BJ (cell line): Measurements from ENCODE around the gene OTULIN. TPM values are rescaled to one million over a fixed set of nuclear protein-coding genes. Genes with fewer than 3 reads are reported as not detected.

ENCODE experiments used
- CTCF ChIA-PET: fragments of 350-600 bp; formaldehyde crosslinking; extraction: SDS; loops from one replicate; lab custom pipeline; 2021; ENCODE audit warnings: antibody characterized with exemption, inconsistent platforms; lab: Yijun Ruan, JAX
- POLR2A ChIA-PET: fragments of 300-600 bp; sonication (Branson Sonifier 250); formaldehyde crosslinking; extraction: SDS; loops from one replicate; lab custom pipeline; 2021; ENCODE audit warnings: antibody characterized with exemption; lab: Charles Lee
- DNase-seq: peaks from one replicate; pipeline ENCODE4 v3.0.0-alpha.2; 2011; ENCODE audit warnings: low read depth
- H3K27me3 ChIP-seq: 2 replicates; pipeline ENCODE4 v1.6.0; 2011; ENCODE audit warnings: low read length; ENCODE audit not compliant: control insufficient read depth, insufficient read depth
- H3K36me3 ChIP-seq: 2 replicates; pipeline ENCODE4 v1.5.1; 2011; ENCODE audit warnings: low read length; ENCODE audit not compliant: control insufficient read depth, insufficient read depth
- H3K4me3 ChIP-seq: 2 replicates; pipeline ENCODE4 v1.5.1; 2011; ENCODE audit warnings: low read depth, mild to moderate bottlenecking, control low read depth, low read length
- polyA plus RNA-seq: library from polyadenylated mRNA; depleted of rRNA; stranded (reverse); fragments of >200 nt; gene quantifications from 2 replicates; pipeline ENCODE4 v1.2.3, GENCODE V29; 2011
- TF ChIP-seq, protein P1 (sequence below): IDR thresholded peaks from 2 replicates; pipeline ENCODE4 v1.5.1; 2011; ENCODE audit warnings: low read depth, mild to moderate bottlenecking, control low read depth, inconsistent platforms, low read length, moderate library complexity; ENCODE audit not compliant: insufficient read depth

OTULIN gene
- polyA plus RNA-seq, 1 experiment: 10.1 TPM

DNA sequence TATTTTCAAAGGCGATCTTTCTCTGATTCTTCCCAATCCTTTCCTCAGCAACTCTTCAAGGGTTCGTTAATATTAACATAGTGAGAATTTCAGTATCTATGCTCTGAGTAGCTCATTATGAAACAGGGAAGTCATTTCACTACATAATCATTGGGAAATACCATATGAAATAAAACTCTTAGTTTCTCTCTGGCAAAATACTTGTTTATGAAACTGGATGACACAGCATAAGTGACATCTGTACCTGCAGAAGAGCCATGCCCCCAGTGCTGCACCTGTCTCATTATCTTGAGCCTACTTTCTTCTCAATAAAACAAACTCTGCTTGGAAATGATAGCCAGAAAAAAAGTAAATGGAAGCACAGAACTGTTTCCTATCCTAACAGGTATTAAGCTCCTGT is 33.8 kb upstream of the OTULIN start:
- ChIA-PET POLR2A (no interaction called here), CTCF (interaction anchor here (1.9 kb wide), 1 partner anchor 18 kb away, joined by 6 read pairs; no protein-coding TSS in a partner anchor)
- H3K27me3 ChIP-seq: no peaks in the 10 kb centered on the region; the same call in 1 of the 2 replicates
- H3K36me3 ChIP-seq: no peaks in the 10 kb centered on the region
- no peak for DNase-seq
- no peak overlapping the region for H3K4me3 ChIP-seq
- TF ChIP-seq, protein P1, sequence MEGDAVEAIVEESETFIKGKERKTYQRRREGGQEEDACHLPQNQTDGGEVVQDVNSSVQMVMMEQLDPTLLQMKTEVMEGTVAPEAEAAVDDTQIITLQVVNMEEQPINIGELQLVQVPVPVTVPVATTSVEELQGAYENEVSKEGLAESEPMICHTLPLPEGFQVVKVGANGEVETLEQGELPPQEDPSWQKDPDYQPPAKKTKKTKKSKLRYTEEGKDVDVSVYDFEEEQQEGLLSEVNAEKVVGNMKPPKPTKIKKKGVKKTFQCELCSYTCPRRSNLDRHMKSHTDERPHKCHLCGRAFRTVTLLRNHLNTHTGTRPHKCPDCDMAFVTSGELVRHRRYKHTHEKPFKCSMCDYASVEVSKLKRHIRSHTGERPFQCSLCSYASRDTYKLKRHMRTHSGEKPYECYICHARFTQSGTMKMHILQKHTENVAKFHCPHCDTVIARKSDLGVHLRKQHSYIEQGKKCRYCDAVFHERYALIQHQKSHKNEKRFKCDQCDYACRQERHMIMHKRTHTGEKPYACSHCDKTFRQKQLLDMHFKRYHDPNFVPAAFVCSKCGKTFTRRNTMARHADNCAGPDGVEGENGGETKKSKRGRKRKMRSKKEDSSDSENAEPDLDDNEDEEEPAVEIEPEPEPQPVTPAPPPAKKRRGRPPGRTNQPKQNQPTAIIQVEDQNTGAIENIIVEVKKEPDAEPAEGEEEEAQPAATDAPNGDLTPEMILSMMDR: no peak

DNA sequence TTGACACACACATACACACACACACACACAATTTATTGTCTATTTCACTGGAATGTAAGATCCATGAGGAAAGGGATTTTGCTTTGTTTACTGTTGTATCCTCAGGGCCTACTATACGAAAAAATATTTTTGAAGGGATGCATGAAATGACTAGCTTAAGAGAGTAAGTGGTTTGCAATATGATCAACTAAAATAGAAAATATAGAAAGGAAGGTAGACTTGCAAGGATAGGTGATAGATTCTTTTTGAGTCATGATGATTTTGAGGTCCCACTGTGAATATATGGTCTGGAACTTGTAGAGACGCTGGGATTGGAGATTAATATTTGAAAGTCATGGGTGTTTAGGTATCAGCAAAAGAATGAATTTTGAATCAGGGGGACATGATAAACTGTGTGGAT is 28.9 kb upstream of the OTULIN start:
- CTCF ChIA-PET: interaction anchor here (1.9 to 2.6 kb wide), 2 partner anchors 12 to 18 kb away, joined by 4 to 14 read pairs; no protein-coding TSS in a partner anchor
- peaks cover 2% of the 10 kb centered on the region; the same call in 1 of the 2 replicates for H3K27me3 ChIP-seq

DNA sequence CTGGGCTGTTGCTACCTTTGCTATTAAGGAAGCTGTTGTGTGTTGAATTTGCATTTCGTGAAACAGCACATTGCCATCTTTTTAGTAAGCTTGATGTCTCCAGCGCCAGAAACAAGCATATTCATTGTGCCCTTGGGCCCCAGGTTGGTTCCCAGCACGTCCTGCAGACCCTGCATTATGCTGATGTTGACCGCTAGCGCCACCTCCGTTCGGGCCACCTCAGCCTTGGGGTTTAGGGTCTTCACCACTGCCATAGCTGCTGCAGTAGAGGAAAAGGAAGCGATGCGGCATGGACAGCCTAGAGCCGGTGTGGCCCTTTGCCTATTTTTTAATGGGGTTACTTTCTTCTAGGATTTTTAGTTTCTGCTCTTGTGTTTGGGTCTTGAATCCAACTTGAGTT is 23.8 kb upstream of the OTULIN start:
- DNase-seq: no peak
- H3K27me3 ChIP-seq: peaks cover 9% of the 10 kb centered on the region
- TF ChIP-seq, protein P1: no peak
- no peak overlapping the region for H3K4me3 ChIP-seq
- H3K36me3 ChIP-seq: no peaks in the 10 kb centered on the region
- ChIA-PET POLR2A (interaction anchor here (0.6 kb wide), 1 partner anchor 654 kb away, joined by 5 read pairs; no protein-coding TSS in a partner anchor), CTCF (interaction anchor here (1.0 to 2.8 kb wide), 4 partner anchors 8 to 664 kb away, joined by 3 to 19 read pairs (median 3); no protein-coding TSS in a partner anchor)

More for the DNA sequence above, 28.9 kb upstream of the OTULIN start:
- TF ChIP-seq, protein P1: no peak
- no peak for DNase-seq
- POLR2A ChIA-PET: no interaction called here
- no peaks in the 10 kb centered on the region for H3K36me3 ChIP-seq
- H3K4me3 ChIP-seq: no peak overlapping the region

DNA sequence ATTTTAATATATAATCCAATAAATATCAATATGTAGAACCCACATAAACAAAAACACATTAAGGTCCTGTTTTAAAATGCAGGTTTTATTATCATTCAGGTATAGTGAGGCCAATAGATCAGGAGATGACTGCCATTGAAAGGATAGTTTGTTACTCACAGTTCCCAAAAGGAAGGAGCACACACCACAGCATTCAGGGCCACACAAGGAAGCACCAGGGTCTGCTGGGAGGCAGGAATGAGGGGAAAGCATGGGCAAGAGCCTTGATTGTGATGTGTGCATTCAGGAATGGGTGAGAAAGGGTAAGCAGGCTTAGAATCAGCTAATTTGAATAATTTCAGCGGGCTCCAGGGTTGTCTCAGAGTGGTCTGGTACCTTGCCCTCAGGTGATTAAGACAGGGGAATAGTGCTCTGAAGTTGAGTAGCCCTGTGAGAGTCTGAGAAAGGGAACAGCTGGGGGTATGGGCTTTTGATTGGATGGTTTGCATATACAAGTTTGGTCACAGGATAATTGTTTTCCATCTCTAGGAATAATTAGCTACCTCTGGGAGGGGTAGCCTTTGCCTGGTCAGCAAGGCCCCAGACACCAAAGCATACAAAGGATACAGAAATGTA is 19.8 kb upstream of the OTULIN start:
- Histone ChIP-seq H3K36me3 (no peaks in the 10 kb centered on the region), H3K27me3 (peaks cover 12% of the 10 kb centered on the region), H3K4me3 (no peak overlapping the region)
- CTCF ChIA-PET: interaction anchor here (0.6 to 1.9 kb wide), 3 partner anchors 230 to 667 kb away, joined by 3 to 5 read pairs (median 4); no protein-coding TSS in a partner anchor
- POLR2A ChIA-PET: interaction anchor here (0.6 kb wide), 1 partner anchor 277 kb away, joined by 3 read pairs; no protein-coding TSS in a partner anchor
- no peak for DNase-seq
- TF ChIP-seq, protein P1: no peak

DNA sequence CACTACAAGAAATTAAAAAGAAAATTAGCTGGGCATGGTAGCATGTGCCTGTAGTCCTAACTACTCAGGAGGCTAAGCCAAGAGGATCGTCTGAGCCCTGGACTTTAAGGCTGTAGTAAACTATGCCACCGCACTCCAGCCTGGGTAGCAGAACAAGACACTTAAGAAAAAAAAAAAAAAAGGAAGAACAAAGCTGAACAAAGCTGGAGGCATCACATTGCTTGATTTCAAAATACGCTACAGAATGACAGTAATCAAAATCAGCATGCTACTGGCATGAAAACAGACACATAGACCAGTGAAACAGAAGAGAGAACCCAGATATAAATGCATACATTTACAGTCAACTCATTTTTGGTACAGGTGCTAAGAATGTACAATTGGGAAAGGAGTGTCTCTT is 14.5 kb upstream of the OTULIN start:
- CTCF ChIA-PET: interaction anchor here (0.6 to 3.6 kb wide), 6 partner anchors 10 to 673 kb away, joined by 3 to 41 read pairs (median 4); no protein-coding TSS in a partner anchor
- POLR2A ChIA-PET: no interaction called here

More for the DNA sequence above, 14.5 kb upstream of the OTULIN start:
- Histone ChIP-seq H3K36me3 (no peaks in the 10 kb centered on the region), H3K4me3 (no peak overlapping the region), H3K27me3 (peaks cover 5% of the 10 kb centered on the region)
- TF ChIP-seq, protein P1: no peak
- no peak for DNase-seq
